Medulla oblongata (tissue), 1 donor: ENCODE results near the gene YBX1.
"Not testable (repeated sequence)": the region's sequence is repeated elsewhere in the genome, so short reads cannot be mapped to it uniquely, and the experiment has no call there.

Experiments
- DNase-seq: peaks from one replicate; pipeline ENCODE4 v3.0.0-alpha.2; 2015; ENCODE audit errors: extremely low spot score

YBX1 gene

DNA sequence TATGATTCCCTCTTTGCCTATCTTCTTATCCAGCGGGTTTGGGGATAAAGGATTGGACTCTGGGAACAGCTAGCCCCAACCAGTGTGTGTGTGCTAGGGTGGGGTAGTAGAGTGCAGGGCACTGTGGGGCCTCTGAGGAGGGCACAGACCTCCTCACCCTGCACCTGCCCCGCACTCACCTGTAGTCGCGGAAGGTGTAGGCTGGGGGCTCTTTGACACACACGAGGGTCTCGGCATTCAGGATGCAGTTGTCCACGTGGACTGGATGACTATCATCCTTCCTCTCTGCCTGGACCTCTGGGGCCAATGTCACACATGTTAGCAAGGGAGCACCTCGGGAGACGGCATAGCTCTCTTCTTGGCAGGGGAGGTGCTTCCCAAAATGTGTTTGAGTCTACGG lies 65.8 kb downstream of the YBX1 start:
- no peak for DNase-seq

DNA sequence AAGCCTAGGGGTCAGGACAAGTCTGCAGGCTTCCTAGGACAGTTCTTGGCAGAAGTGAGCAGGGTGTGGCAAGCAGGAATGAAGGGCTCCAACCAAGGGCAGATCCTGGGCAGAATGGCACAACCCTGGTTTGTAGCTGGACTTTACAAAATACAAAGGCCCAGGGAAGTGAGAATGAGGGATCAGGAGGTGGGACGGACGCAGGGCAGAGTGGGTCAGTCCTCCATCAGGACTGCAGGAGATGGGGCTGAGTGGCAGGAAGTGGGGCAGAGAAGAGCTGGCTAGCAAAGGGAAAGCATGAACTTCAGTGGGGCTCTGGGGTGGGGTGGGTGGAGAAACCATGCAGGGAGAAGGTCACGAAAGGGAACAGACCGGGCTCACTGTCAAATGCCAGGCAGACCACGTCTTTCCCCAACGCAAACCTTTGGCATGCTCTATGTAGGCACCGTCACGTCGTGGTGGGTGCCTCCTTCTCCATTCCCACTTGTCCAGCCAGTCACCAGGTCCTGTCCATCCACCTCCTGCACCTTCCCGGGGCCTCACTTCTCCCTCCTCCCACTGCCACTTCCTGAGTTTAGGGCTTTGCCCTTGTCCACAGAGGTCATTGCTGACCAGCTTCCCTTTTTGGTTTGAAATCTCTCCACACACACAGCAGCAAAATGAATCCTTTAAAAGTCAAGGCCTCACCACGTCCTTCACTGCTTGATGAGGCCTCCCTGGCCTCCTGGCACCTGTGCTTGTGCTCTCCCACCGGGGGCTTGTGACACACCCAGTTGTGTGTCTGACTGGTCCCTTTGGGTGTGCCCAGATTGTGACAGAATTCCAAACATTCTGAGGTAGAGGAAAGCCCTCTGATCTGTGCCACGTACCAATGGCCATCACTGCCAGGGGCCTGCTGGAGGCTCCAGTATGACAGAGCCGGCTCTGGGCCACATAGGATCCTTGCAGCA lies 66.5 kb downstream of the YBX1 start:
- no peak for DNase-seq

DNA sequence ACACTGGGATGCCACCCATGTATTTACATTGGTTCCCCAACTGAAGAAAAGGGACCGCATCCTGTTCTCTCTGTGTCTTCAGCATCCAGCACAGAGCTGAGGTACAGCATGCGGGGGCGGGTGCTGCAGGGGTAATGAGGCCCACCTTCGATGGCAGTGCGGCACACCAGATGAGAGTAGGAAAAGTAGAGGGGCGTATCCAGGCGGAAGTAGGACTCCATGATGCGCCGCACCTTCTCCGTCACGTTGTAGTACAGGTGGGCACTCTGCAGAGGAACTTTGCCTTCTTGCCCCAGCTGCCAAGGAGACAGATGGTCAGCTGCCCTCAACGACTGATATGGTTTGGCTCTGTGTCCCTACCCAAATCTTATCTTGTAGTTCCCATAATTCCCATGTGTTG lies 67.8 kb downstream of the YBX1 start:
- no peak for DNase-seq

DNA sequence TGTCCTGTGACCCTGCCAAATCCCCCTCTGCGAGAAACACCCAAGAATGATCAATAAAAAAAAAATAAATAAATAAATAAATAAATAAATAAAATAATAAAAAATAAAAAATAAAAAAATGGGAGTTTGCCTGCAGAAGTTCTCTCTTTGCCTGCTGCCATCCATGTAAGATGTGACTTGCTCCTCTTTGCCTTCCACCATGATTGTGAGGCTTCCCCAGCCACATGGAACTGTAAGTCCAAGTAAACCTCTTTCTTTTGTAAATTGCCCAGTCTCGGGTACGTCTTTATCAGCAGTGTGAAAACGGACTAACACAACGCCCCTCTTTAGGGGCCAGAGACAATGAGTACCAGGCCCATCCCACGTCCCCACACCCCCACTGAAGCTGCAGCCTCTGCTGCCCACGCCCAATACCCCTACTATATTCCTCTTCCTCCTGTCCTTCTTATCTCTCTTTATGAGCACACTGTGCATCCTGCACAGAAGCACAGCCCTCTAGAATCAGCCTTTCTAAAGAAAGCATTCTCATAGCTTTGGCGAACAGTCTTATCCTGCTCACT lies 69.4 kb downstream of the YBX1 start:
- DNase-seq: not testable (repeated sequence)

DNA sequence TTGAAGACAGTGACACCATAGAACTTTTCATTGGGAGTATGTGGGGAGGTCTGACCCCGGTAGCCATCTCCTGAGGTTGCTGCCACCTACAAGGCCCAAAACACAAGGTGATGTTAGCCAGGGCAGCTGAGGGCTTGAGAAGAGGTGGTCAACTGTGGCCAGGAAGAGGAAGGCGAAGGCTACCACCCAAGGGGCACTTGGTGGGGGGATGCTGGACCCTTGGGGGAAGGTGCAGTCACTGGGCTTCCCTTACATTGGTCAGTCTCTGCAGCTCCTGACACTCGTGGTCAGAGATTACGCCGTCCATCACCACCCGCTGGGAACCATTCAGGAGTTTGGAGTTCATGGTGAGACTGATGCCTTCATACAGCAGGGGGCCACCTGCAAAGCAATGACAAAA lies 70.1 kb downstream of the YBX1 start:
- DNase-seq: no peak

DNA sequence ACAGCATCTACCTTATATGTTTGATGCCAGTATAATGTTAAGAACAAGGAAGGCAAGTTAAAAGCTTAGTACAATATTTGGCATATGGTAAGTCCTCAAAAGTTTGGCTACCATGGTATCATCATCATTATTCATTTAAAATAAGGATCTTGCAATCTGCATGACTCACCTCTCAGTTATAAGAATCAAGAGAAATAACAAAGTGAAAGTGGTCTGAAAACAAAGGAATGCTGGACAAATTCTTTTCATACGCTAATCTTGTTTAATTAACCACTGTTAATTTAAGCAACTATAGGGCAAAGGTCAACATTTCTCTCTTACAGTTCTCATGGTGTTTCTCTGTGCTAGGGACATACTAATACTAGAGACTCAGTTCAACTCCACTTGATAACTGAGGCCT lies 70.9 kb downstream of the YBX1 start:
- no peak for DNase-seq
